HepG2 (cell line): ENCODE measurements around the gene NUP153. TPM values are rescaled to one million over a fixed set of nuclear protein-coding genes. Genes with fewer than 3 reads are reported as not detected.
A peak's percentile ranks its signal among the peaks of the same experiment; 100 is the strongest.

Experiments used
- AGO2 ChIP-seq: fragments of 200-400 bp; formaldehyde crosslinking; optimal IDR thresholded peaks from 2 replicates; pipeline ENCODE3; 2017; ENCODE audit warnings: mild to moderate bottlenecking, low read depth, low read length, moderate library complexity
- EED ChIP-seq: sonication (generic); formaldehyde crosslinking; IDR thresholded peaks from 2 replicates; pipeline ENCODE4 v1.5.0; 2020; ENCODE audit warnings: mild to moderate bottlenecking, missing genetic modification reagents
- HOXA9 ChIP-seq: sonication (generic); formaldehyde crosslinking; IDR thresholded peaks from 2 replicates; pipeline ENCODE4 v1.8.1; 2022; ENCODE audit warnings: missing genetic modification reagents, mild to moderate bottlenecking, moderate library complexity, borderline replicate concordance
- JUNB ChIP-seq: sonication (generic); formaldehyde crosslinking; IDR thresholded peaks from 2 replicates; pipeline ENCODE4 v1.8.0; 2022; ENCODE audit warnings: missing genetic modification reagents, mild to moderate bottlenecking, borderline replicate concordance
- KDM1A ChIP-seq: IDR thresholded peaks from 2 replicates; pipeline ENCODE4 v1.6.1; 2016; ENCODE audit warnings: missing compliant biosample characterization
- RARG ChIP-seq: sonication (generic); formaldehyde crosslinking; IDR thresholded peaks from 2 replicates; pipeline ENCODE4 v1.4.0; 2020; ENCODE audit warnings: low read depth, mild to moderate bottlenecking, missing genetic modification reagents
- SKI ChIP-seq: fragments of 450-650 bp; IDR thresholded peaks from one replicate; pipeline ENCODE4 v1.6.1; 2018; ENCODE audit warnings: mild to moderate bottlenecking; ENCODE audit not compliant: partially characterized antibody
- SMAD9 ChIP-seq: sonication (generic); formaldehyde crosslinking; IDR thresholded peaks from 2 replicates; pipeline ENCODE4 v1.5.1; 2020; ENCODE audit warnings: mild to moderate bottlenecking, missing genetic modification reagents
- SOX6 ChIP-seq, 2 experiments: fragments of 450-650 bp in 1 of 2; sonication (generic) in 1 of 2; formaldehyde crosslinking in 1 of 2; IDR thresholded peaks; 2 replicates each; pipeline versions ENCODE4 v1.4.0 to v1.6.1; 2017 to 2020; ENCODE audit warnings: antibody characterized with exemption in 1 of 2, mild to moderate bottlenecking in 1 of 2, missing genetic modification reagents in 1 of 2
- TCF12 ChIP-seq, 2 experiments: fragments of 450-650 bp in 1 of 2; sonication (generic) in 1 of 2; formaldehyde crosslinking in 1 of 2; IDR thresholded peaks; 2 replicates each; pipeline versions ENCODE4 v1.6.1 to v1.8.0; 2017 to 2022; ENCODE audit warnings: antibody characterized with exemption in 1 of 2, mild to moderate bottlenecking in 1 of 2, missing genetic modification reagents in 1 of 2, moderate library complexity in 1 of 2
- TOPORS ChIP-seq: sonication (generic); formaldehyde crosslinking; IDR thresholded peaks from 2 replicates; pipeline ENCODE4 v1.8.0; 2023; ENCODE audit warnings: mild to moderate bottlenecking, missing genetic modification reagents
- ZBTB1 ChIP-seq: sonication (generic); formaldehyde crosslinking; IDR thresholded peaks from 2 replicates; pipeline ENCODE4 v1.4.0; 2020; ENCODE audit warnings: missing genetic modification reagents, borderline replicate concordance
- ZBTB38 ChIP-seq: sonication (generic); formaldehyde crosslinking; IDR thresholded peaks from 2 replicates; pipeline ENCODE4 v1.5.1; 2020; ENCODE audit warnings: mild to moderate bottlenecking, missing genetic modification reagents
- ZNF20 ChIP-seq: sonication (generic); formaldehyde crosslinking; IDR thresholded peaks from 2 replicates; pipeline ENCODE4 v1.4.0; 2020; ENCODE audit warnings: mild to moderate bottlenecking, moderate library complexity, missing genetic modification reagents
- ZNF660 ChIP-seq: sonication (generic); formaldehyde crosslinking; IDR thresholded peaks from 2 replicates; pipeline ENCODE4 v1.5.1; 2020; ENCODE audit warnings: mild to moderate bottlenecking, low read depth, missing genetic modification reagents, borderline replicate concordance
- ZNF816 ChIP-seq: sonication (generic); formaldehyde crosslinking; IDR thresholded peaks from 2 replicates; pipeline ENCODE4 v1.8.0; 2022; ENCODE audit warnings: missing genetic modification reagents, mild to moderate bottlenecking, borderline replicate concordance
- ZNF839 ChIP-seq: sonication (generic); formaldehyde crosslinking; IDR thresholded peaks from 2 replicates; pipeline ENCODE4 v1.4.0; 2020; ENCODE audit warnings: missing genetic modification reagents, mild to moderate bottlenecking, borderline replicate concordance
- polyA plus RNA-seq, 8 experiments: library from polyadenylated mRNA; depleted of rRNA in 3 of 8; stranded (reverse) in 7 of 8; unstranded in 1 of 8; fragments of >200 nt; fragmentation: Illumina TruSeq in 4 of 8; extraction: Trizol in 4 of 8; gene quantifications; 2 replicates each; pipeline versions ENCODE4 v1.2.1 to v1.2.3, GENCODE V29; 2011 to 2016; ENCODE audit warnings: low read depth in 4 of 8, missing spikeins in 1 of 8, mixed read lengths in 1 of 8; ENCODE audit not compliant: insufficient read depth in 1 of 8
- total RNA-seq, 5 experiments: library from RNA; depleted of rRNA; stranded (reverse); fragments of >200 nt; fragmentation: Illumina TruSeq; extraction: Trizol; gene quantifications; 2 replicates each; pipeline ENCODE4 v1.2.3, GENCODE V29; 2016; ENCODE audit warnings: low read depth in 1 of 5
- TF ChIP-seq, protein P1 (sequence below): sonication (generic); formaldehyde crosslinking; IDR thresholded peaks from 2 replicates; pipeline ENCODE4 v1.8.0; 2022; ENCODE audit warnings: mild to moderate bottlenecking, missing genetic modification reagents, moderate library complexity
- TF ChIP-seq, protein P2 (sequence below): sonication (generic); formaldehyde crosslinking; IDR thresholded peaks from 2 replicates; pipeline ENCODE4 v1.4.0; 2020; ENCODE audit warnings: mild to moderate bottlenecking, missing genetic modification reagents, borderline replicate concordance
- TF ChIP-seq, protein P3 (sequence below): sonication (generic); formaldehyde crosslinking; conservative IDR thresholded peaks from 2 replicates; pipeline ENCODE4 v1.8.0; 2022; ENCODE audit warnings: mild to moderate bottlenecking, moderate library complexity, missing genetic modification reagents
- TF ChIP-seq, protein P4 (sequence below): sonication (generic); formaldehyde crosslinking; IDR thresholded peaks from 2 replicates; pipeline ENCODE4 v1.4.0; 2020; ENCODE audit warnings: missing genetic modification reagents, mild to moderate bottlenecking, borderline replicate concordance

The NUP153 gene
- total and polyA plus RNA-seq, 2 of the 13 experiments (the other 11 are each of a cell fraction or from before 2014, with no cell fraction given): 29.8 to 55.2 TPM

DNA sequence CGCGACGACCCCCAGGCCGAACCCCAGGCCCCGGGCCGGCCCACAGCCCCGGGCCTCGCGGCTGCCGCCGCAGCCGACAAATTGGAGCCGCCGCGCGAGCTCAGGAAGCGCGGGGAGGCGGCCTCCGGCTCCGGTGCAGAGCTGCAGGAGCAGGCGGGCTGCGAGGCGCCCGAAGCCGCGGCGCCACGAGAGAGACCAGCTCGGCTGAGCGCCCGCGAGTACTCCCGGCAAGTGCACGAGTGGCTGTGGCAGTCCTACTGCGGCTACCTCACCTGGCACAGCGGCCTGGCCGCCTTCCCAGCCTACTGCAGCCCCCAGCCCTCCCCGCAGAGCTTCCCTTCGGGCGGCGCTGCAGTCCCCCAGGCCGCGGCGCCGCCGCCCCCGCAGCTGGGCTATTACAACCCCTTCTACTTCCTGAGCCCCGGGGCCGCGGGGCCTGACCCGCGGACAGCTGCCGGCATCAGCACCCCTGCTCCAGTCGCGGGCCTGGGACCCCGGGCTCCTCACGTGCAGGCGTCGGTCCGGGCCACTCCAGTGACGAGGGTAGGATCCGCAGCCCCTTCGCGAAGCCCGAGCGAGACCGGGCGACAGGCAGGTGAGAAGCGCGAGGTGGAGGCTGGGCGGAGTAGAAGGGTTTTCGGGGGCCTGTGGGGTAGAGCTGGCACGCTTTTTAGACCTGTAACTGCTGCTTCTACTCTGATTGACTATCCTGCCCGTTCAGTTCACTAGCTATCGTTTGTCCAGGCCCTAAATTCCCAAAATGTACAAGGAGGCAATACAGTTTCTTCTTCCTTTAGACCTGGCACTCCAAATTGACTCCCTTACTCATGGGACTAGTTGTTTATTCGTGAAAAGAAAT is 106.0 kb downstream of the NUP153 start (continued):
- no peak for TF ChIP-seq RARG (CRISPR knock-in tag)
- no peak for TF ChIP-seq ZNF816
- no peak for TF ChIP-seq TCF12 (IDR thresholded peaks at IDR 0.05)
- TF ChIP-seq TCF12 (CRISPR knock-in tag; IDR thresholded peaks at IDR 0.05): no peak
- TF ChIP-seq, protein P1, sequence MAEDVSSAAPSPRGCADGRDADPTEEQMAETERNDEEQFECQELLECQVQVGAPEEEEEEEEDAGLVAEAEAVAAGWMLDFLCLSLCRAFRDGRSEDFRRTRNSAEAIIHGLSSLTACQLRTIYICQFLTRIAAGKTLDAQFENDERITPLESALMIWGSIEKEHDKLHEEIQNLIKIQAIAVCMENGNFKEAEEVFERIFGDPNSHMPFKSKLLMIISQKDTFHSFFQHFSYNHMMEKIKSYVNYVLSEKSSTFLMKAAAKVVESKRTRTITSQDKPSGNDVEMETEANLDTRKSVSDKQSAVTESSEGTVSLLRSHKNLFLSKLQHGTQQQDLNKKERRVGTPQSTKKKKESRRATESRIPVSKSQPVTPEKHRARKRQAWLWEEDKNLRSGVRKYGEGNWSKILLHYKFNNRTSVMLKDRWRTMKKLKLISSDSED: peak; percentile 83
- no peak for TF ChIP-seq ZNF20
- TF ChIP-seq ZBTB38 (CRISPR knock-in tag): 0 out of 2 replicates have a peak, but pooled peaks have one; percentile 39
- TF ChIP-seq EED (CRISPR knock-in tag): no peak; the same call in 1 of the 2 replicates
- TF ChIP-seq, protein P2, sequence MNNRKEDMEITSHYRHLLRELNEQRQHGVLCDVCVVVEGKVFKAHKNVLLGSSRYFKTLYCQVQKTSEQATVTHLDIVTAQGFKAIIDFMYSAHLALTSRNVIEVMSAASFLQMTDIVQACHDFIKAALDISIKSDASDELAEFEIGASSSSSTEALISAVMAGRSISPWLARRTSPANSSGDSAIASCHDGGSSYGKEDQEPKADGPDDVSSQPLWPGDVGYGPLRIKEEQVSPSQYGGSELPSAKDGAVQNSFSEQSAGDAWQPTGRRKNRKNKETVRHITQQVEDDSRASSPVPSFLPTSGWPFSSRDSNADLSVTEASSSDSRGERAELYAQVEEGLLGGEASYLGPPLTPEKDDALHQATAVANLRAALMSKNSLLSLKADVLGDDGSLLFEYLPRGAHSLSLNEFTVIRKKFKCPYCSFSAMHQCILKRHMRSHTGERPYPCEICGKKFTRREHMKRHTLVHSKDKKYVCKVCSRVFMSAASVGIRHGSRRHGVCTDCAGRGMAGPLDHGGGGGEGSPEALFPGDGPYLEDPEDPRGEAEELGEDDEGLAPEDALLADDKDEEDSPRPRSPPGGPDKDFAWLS (CRISPR knock-in tag): no peak
- TF ChIP-seq, protein P3, sequence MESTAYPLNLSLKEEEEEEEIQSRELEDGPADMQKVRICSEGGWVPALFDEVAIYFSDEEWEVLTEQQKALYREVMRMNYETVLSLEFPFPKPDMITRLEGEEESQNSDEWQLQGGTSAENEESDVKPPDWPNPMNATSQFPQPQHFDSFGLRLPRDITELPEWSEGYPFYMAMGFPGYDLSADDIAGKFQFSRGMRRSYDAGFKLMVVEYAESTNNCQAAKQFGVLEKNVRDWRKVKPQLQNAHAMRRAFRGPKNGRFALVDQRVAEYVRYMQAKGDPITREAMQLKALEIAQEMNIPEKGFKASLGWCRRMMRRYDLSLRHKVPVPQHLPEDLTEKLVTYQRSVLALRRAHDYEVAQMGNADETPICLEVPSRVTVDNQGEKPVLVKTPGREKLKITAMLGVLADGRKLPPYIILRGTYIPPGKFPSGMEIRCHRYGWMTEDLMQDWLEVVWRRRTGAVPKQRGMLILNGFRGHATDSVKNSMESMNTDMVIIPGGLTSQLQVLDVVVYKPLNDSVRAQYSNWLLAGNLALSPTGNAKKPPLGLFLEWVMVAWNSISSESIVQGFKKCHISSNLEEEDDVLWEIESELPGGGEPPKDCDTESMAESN (CRISPR knock-in tag): peak; percentile 64
- peak; percentile 95 for TF ChIP-seq HOXA9 (CRISPR knock-in tag)
- TF ChIP-seq KDM1A (CRISPR knock-in tag): no peak
- TF ChIP-seq JUNB (CRISPR knock-in tag): no peak
- no peak for TF ChIP-seq ZBTB1
- TF ChIP-seq AGO2: peak; percentile 92
- no peak for TF ChIP-seq SKI
- no peak for TF ChIP-seq ZNF839 (CRISPR knock-in tag)
- TF ChIP-seq, protein P4, sequence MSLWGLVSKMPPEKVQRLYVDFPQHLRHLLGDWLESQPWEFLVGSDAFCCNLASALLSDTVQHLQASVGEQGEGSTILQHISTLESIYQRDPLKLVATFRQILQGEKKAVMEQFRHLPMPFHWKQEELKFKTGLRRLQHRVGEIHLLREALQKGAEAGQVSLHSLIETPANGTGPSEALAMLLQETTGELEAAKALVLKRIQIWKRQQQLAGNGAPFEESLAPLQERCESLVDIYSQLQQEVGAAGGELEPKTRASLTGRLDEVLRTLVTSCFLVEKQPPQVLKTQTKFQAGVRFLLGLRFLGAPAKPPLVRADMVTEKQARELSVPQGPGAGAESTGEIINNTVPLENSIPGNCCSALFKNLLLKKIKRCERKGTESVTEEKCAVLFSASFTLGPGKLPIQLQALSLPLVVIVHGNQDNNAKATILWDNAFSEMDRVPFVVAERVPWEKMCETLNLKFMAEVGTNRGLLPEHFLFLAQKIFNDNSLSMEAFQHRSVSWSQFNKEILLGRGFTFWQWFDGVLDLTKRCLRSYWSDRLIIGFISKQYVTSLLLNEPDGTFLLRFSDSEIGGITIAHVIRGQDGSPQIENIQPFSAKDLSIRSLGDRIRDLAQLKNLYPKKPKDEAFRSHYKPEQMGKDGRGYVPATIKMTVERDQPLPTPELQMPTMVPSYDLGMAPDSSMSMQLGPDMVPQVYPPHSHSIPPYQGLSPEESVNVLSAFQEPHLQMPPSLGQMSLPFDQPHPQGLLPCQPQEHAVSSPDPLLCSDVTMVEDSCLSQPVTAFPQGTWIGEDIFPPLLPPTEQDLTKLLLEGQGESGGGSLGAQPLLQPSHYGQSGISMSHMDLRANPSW (CRISPR knock-in tag): no peak
- no peak; the same call in 1 of the 2 replicates for TF ChIP-seq TOPORS (CRISPR knock-in tag)
- TF ChIP-seq ZNF660 (CRISPR knock-in tag): no peak
- TF ChIP-seq SMAD9 (CRISPR knock-in tag): no peak
- no peak for TF ChIP-seq SOX6 (IDR thresholded peaks at IDR 0.05)
- no peak for TF ChIP-seq SOX6 (CRISPR knock-in tag; IDR thresholded peaks at IDR 0.05)
